Activated T-cell treated with anti-CD3 and anti-CD28 coated beads for 48 hours (primary cell): ENCODE results near the gene B4GALT7.
"Not testable (repeated sequence)": the region's sequence is repeated elsewhere in the genome, so short reads cannot be mapped to it uniquely, and the experiment has no call there.

Source experiments
- DNase-seq: peaks from one replicate; pipeline ENCODE4 v3.0.0-alpha.2; 2020; ENCODE audit warnings: low read depth

The B4GALT7 gene

DNA sequence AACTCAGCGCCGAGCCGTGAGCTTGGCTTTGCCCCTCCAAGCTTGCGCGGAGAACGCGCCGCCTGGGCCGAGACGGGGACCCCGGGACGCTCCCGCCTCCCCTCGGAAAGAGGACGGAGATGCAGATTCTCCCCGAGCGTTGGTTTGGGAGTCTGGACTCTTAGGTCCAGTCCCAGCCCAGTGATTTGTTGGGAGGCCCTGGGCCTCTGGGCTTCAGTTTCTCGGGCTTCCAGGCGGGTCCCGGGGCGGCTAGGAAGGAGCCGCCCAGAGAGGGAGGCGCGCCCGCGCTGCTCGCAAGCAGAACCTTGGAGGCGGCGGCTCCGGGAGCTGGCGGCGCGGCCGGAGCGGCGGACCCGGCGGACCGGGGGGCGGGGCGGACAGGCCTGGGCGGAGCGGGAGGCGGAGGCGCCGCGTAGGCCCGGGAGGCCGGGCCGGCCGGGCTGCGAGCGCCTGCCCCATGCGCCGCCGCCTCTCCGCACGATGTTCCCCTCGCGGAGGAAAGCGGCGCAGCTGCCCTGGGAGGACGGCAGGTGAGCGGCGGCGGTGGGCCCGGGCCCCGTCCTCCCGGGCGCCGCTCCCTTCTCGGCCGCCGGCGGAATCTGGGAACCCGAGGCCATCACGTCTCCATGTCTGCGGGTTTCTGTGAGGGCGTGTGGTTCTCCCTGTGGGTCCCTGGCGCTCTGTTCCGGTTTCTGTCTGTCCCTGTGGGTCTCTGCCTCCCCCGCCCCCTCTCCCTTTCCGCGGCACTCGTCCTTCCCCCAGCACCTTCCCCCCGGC is at the start of gene B4GALT7:
Gene B4GALT7, plus strand, starts transcription at position 402 of the 777 bp plus-strand sequence. Its CDS starts 79 bp downstream, at position 481.
- peak; percentile 86 for DNase-seq

DNA sequence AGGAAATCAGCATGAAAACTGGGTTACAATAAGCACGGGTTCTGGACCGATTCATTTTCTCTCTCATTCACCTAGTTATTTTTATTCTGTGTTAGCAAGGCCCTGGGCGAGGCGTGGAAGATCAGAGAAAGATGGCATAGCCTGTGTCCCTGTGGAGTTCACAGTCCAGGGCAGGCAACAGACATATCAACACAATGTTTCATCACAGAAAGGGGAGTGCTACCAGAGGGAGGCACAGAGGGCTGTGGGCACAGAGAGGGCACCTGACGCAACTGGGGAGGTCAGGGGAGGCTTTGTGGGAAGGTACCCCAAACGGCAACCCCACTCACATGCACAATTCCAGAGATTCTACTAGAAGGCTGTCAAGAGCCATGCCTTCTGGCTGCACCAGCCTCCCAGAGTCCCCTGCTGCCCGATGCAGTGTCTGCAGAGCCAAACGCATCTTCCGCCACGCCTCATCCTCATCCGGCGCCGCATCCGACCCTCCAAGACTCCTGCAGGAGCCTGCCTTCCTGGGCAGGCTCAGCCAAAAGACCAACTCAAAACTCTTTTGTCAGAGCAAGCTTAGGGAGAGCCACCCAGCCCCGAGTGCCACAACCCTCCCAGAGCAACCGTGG is 47.0 kb upstream of the B4GALT7 start:
- DNase-seq: no peak

GRCh38 chr5:177553671-177554429 is 46.1 kb upstream of the B4GALT7 start:
- peak; percentile 45 for DNase-seq

- DNase-seq: peak; percentile 95
Measured at GRCh38 chr5:177554474-177555111, 45.3 kb upstream of the B4GALT7 start, which contains the start of gene FAM193B. Gene FAM193B (minus strand): TSS chr5:177554563. CDS start chr5:177554458, 105 bp downstream.

DNA sequence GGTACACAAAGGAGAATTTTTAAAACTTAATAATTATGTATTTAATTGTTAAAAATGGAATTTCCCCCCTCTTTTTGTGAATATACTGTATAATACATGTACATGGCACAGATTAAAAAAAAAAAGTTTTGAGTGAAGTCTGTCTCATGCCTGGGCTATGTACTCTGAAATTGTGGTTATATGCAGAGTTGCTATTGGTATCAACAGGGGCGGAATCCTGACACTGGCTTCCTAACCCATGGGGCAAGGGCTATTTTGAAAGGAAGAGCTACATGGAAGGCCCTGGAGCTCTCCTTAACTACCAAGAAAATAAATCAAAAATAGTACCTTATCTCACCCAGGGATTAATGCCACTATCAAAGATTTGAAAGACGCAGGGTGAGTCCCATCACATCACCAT is 44.7 kb upstream of the B4GALT7 start:
- DNase-seq: no peak

DNA sequence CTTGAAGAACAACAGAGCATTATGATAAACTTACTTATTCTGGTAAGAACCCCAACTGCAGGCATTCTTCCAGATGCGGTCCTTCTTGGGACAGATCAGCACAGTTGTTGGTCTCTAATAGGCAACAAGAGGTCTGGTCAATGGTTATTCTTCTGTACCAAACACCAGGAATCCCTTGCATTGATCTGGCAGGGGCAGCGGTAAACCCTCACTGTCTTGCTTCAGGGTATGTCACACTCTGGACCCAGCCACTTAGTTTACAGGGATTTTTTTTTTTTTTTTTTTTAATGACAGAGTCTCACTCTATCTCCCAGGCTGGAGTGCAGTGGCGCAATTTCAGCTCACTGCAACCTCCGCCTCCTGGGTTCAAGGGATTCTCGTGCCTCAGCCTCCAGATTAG is 44.3 kb upstream of the B4GALT7 start:
- no peak for DNase-seq

DNA sequence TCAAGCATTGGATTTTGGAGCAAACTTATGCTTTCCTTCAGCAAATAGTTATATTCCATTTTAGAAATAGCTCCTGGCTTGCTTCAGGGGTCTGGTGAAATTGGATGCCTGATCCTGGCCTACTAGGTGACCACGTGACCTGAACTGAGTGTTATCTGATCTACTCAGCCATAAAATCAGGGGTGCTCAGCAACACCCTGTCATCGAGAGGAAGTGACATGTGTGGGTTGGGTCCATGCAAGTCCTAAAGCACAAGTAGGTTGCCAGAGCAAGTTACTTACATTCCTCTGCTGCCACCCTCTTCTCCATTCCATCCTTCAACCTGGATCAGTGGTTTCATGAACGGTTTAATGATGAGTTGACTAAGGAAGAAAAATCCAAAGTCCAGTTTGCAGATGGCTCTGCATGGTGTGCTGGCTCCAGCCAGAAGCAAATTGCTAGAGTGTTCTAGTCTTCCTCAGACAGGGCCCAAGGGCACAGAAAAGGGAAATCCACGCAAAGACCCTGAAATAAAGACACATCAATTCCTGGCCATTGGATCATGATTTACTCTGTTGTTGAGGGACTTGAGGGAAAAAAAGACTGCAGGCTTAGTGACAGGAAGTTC is 42.8 kb upstream of the B4GALT7 start:
- no peak for DNase-seq

GRCh38 chr5:177557796-177558195 is 42.1 kb upstream of the B4GALT7 start:
- no peak for DNase-seq

DNA sequence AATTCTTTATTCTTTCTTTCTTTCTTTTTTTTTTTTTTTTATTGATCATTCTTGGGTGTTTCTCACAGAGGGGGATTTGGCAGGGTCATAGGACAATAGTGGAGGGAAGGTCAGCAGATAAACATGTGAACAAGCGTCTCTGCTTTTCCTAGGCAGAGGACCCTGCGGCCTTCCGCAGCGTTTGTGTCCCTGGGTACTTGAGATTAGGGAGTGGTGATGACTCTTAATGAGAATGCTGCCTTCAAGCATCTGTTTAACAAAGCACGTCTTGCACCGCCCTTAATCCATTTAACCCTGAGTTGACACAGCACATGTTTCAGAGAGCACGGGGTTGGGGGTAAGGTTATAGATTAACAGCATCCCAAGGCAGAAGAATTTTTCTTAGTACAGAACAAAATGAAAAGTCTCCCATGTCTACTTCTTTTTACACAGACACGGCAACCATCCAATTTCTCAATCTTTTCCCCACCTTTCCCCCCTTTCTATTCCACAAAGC is 40.4 kb upstream of the B4GALT7 start:
- DNase-seq: not testable (repeated sequence)

- DNase-seq: no peak
Measured at GRCh38 chr5:177565046-177565445, 34.9 kb upstream of the B4GALT7 start.

DNA sequence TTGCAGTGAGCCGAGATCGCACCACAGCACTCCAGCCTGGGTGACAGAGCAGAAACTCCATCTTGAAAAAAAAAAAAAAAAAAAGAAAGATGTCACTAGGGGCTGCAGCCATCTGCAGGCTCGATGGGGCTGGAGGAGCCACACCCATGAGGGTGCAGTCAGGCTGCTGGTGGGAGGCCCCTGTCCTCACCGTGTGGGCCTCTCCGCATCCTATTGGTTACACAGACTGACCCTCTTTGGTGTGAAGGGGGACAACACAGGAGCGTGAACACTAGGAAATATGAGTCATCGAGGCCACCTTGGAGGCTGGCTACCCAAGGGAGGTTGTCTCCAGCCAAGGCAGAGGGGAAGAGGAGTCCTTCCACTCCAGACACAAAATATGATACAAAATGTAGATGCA is 31.6 kb upstream of the B4GALT7 start:
- no peak for DNase-seq

- DNase-seq: no peak
Measured at GRCh38 chr5:177569894-177570293, 30.0 kb upstream of the B4GALT7 start.

GRCh38 chr5:177575488-177575887 is 24.4 kb upstream of the B4GALT7 start:
- no peak for DNase-seq

GRCh38 chr5:177576169-177576568 is 23.8 kb upstream of the B4GALT7 start:
- no peak for DNase-seq

DNA sequence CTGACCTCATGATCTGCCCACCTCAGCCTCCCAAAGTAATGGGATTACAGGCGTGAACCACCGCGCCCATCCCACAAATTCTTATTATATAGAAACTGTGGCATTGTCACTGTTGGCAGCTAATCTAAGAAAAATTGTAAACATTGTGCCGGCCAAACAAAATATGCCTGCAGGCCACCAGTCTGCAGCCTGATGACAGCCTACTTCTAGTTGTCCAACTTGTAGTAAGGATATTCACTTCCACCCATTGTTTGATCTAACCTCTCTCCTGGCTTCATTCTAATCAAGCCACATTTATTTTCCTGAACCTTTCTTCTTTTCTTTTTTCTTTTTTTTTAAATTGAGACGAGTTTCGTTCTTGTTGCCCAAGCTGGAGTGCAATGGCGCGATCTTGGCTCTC is 21.6 kb upstream of the B4GALT7 start:
- DNase-seq: no peak

- DNase-seq: no peak
Measured at GRCh38 chr5:177588413-177588909, 11.5 kb upstream of the B4GALT7 start.

- no peak for DNase-seq
Measured at GRCh38 chr5:177590406-177590805, 9.5 kb upstream of the B4GALT7 start.

DNA sequence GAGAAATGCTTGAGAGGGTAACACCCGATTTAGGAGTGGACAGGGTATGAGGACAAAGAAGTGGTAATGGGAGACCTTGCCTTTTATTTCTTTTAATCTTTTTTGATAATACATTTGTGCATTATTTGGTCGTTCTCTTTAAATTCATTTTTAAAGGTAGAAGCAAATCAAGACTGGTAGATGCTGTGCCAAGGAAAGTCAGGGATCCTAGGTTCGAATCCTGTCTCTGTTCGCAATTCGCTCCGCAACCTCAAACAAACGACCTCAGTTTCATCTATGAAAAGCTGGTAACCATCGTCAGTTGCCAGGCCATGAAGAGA is 8.3 kb upstream of the B4GALT7 start:
- no peak for DNase-seq

- peak; percentile 91 for DNase-seq
Measured at GRCh38 chr5:177592010-177592834, 7.7 kb upstream of the B4GALT7 start, which contains the start of gene TMED9. Gene TMED9 (plus strand): TSS chr5:177592203. CDS start chr5:177592215, 12 bp downstream.

GRCh38 chr5:177592905-177593304 is 7.0 kb upstream of the B4GALT7 start:
- no peak for DNase-seq

DNA sequence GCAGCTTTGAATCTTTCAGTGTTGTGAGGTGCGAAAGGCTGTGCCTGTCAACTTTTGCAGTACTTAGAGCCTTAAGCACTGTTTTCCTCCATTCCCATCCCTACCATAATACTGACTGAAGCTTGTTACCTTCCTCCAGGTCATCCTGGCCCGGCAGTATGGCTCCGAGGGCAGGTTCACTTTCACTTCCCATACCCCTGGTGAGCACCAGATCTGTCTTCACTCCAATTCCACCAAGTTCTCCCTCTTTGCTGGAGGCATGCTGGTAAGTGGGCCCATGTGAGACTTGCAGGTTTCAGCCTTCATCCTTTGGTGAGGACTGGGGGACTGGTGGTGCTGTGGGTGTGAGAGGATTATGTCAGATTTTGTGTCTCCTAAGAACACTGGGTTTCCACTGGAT is 6.4 kb upstream of the B4GALT7 start:
- no peak for DNase-seq
